Activated CD4-positive, alpha-beta T cell treated with anti-CD3 and anti-CD28 coated beads for 36 hours (primary cell): ENCODE results near the gene SLC8B1. TPM values are rescaled to one million over a fixed set of nuclear protein-coding genes. Genes with fewer than 3 reads are reported as not detected.

Source experiments
- ATAC-seq: fragments of 200-7000 bp; cut with Tn5 transposase; one replicate; pipeline ENCODE4 v1.10.0; 2021; ENCODE audit warnings: mild to moderate bottlenecking, moderate library complexity
- CTCF ChIA-PET: fragments of 350-600 bp; sonication (Branson Sonifier 250); formaldehyde crosslinking; loops from one replicate; lab custom pipeline; 2021; ENCODE audit warnings: antibody characterized with exemption; lab: Charles Lee
- POLR2A ChIA-PET: fragments of 350-600 bp; sonication (Branson Sonifier 250); formaldehyde crosslinking; loops from one replicate; lab custom pipeline; 2021; ENCODE audit warnings: antibody characterized with exemption, inconsistent platforms; lab: Charles Lee
- DNase-seq: peaks from one replicate; pipeline ENCODE4 v3.0.0-alpha.2; 2020
- H3K27ac Mint-ChIP-seq: one replicate; pipeline ENCODE4 v1.8.0; 2021; ENCODE audit warnings: mixed read lengths
- H3K27me3 Mint-ChIP-seq: one replicate; pipeline ENCODE4 v1.8.0; 2021; ENCODE audit warnings: mixed read lengths
- H3K36me3 Mint-ChIP-seq: one replicate; pipeline ENCODE4 v1.8.0; 2021; ENCODE audit warnings: low read depth, mixed read lengths
- H3K4me1 Mint-ChIP-seq: one replicate; pipeline ENCODE4 v1.8.0; 2021; ENCODE audit warnings: mixed read lengths
- H3K4me3 Mint-ChIP-seq: one replicate; pipeline ENCODE4 v1.8.0; 2021; ENCODE audit warnings: mild to moderate bottlenecking, moderate library complexity, mixed read lengths
- H3K9me3 Mint-ChIP-seq: one replicate; pipeline ENCODE4 v1.8.0; 2021; ENCODE audit warnings: low read depth, mixed read lengths
- intact Hi-C, 2 experiments: fragments of 100-400 bp; cut with DNase I in 1 of 2; cut with micrococcal nuclease in 1 of 2; formaldehyde crosslinking; loops; one replicate each; pipeline versions ENCODE4 v1.14.2 to v1.15.1; 2022 to 2024; cut with DNase I, micrococcal nuclease
- total RNA-seq, 2 experiments: library from RNA; stranded (reverse); gene quantifications; one replicate each; pipeline ENCODE4 v1.2.3, GENCODE V29; 2021

The SLC8B1 gene
- total RNA-seq, 2 experiments from 2014 or later: 17.9 to 19.4 TPM

GRCh38 chr12:113299619-113300237 is 35.2 kb downstream of the SLC8B1 start:
- CTCF ChIA-PET: no interaction called here

GRCh38 chr12:113298861-113299545 is 35.9 kb downstream of the SLC8B1 start:
- Mint-ChIP-seq H3K27me3 (no peaks in the 10 kb centered on the region), H3K4me1 (peaks cover 11% of the 10 kb centered on the region), H3K4me3 (no peak overlapping the region), H3K9me3 (no peaks in the 10 kb centered on the region), H3K27ac (no peak overlapping the region), H3K36me3 (peaks cover 12% of the 10 kb centered on the region)
- intact Hi-C loops: no loop called here
- ChIA-PET POLR2A (interaction anchor here (0.7 kb wide), 1 partner anchor 34 kb away, joined by 3 read pairs; no protein-coding TSS in a partner anchor), CTCF (interaction anchor here (0.7 kb wide), 1 partner anchor 100 kb away, joined by 4 read pairs; no protein-coding TSS in a partner anchor)
- ATAC-seq (no peak), DNase-seq (no peak)

More at GRCh38 chr12:113299619-113300237, 35.2 kb downstream of the SLC8B1 start:
- Mint-ChIP-seq H3K27me3 (no peaks in the 10 kb centered on the region), H3K4me1 (peaks cover 11% of the 10 kb centered on the region), H3K4me3 (no peak overlapping the region), H3K36me3 (peaks cover 12% of the 10 kb centered on the region), H3K9me3 (no peaks in the 10 kb centered on the region), H3K27ac (peak overlapping the region; percentile 37)
- POLR2A ChIA-PET: no interaction called here
- DNase-seq: no peak
- intact Hi-C loops: no loop called here
- no peak for ATAC-seq

- peaks cover 11% of the 10 kb centered on the region for H3K36me3 Mint-ChIP-seq
- POLR2A ChIA-PET: interaction anchor here (0.7 kb wide), 1 partner anchor 34 kb away, joined by 3 read pairs; no protein-coding TSS in a partner anchor
These were observed 36.5 kb downstream of the SLC8B1 start for GRCh38 chr12:113298472-113298817.

DNA sequence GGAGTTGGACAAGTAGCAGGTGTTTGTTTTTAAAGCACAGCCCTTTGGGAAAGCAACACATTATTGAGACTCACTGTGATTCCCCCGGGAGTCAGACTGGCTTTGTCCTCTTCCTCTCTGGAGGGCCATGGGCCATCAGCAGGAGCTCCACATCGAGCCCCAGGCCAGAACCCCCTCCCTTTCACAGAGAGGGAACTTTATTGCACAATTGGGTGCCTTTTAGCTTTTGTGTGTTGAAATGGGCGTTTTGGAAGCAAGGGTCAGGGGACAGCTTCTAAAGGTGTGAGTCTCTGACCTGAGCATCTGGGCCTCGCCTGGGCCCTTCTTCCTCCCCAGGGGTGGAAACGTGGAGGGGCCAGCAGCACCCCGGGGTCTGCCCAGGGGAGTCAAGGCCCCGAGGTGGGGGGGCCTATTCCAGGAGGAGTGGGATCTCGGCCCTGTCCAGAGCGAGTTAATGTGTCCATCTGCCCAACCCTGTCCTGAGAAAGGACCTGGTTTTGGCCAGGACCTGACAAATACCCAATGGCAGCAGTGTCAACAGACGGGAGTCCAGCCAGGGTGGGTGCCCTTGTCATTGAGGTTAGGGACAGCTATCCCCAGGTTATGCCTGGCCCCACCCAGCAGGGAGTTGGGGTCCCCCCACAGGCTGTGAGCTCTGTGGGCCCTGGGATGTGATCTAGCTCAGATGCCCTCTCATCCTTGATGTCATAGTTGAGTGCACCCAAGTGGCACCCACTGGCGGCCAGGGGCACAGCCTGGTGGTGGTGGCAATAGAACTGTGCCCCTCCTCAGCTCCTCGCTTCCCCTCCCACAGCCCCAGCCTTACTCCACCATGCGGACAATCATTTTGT is 37.1 kb downstream of the SLC8B1 start:
- peaks cover 5% of the 10 kb centered on the region for H3K4me1 Mint-ChIP-seq
- ATAC-seq (no peak), DNase-seq (no peak)
- peaks cover 12% of the 10 kb centered on the region for H3K36me3 Mint-ChIP-seq
- no peaks in the 10 kb centered on the region for H3K9me3 Mint-ChIP-seq
- ChIA-PET POLR2A (no interaction called here), CTCF (interaction anchor here (0.7 kb wide), 1 partner anchor 98 kb away, joined by 4 read pairs; no protein-coding TSS in a partner anchor)
- intact Hi-C loops: no loop called here
- H3K27me3 Mint-ChIP-seq: no peaks in the 10 kb centered on the region
- H3K4me3 Mint-ChIP-seq: no peak overlapping the region
- H3K27ac Mint-ChIP-seq: no peak overlapping the region

More at GRCh38 chr12:113298472-113298817, 36.5 kb downstream of the SLC8B1 start:
- CTCF ChIA-PET: interaction anchor here (0.7 kb wide), 1 partner anchor 99 kb away, joined by 4 read pairs; no protein-coding TSS in a partner anchor
- ATAC-seq: no peak
- Mint-ChIP-seq H3K27ac (no peak overlapping the region), H3K9me3 (no peaks in the 10 kb centered on the region), H3K4me1 (peaks cover 8% of the 10 kb centered on the region), H3K27me3 (no peaks in the 10 kb centered on the region), H3K4me3 (no peak overlapping the region)
- no peak for DNase-seq
- intact Hi-C loops: no loop called here

GRCh38 chr12:113297214-113297587 is 37.7 kb downstream of the SLC8B1 start:
- CTCF ChIA-PET: no interaction called here
- Mint-ChIP-seq H3K4me1 (no peaks in the 10 kb centered on the region), H3K27ac (no peak overlapping the region), H3K9me3 (no peaks in the 10 kb centered on the region), H3K4me3 (no peak overlapping the region), H3K27me3 (no peaks in the 10 kb centered on the region), H3K36me3 (peaks cover 13% of the 10 kb centered on the region)
- ATAC-seq (no peak), DNase-seq (no peak)
- intact Hi-C loops: no loop called here
- POLR2A ChIA-PET: no interaction called here

- POLR2A ChIA-PET: no interaction called here
- H3K27me3 Mint-ChIP-seq: no peaks in the 10 kb centered on the region
- intact Hi-C loops: no loop called here
These were observed 38.2 kb downstream of the SLC8B1 start for GRCh38 chr12:113296557-113297213.

GRCh38 chr12:113295886-113296556 is 38.9 kb downstream of the SLC8B1 start:
- DNase-seq (no peak), ATAC-seq (no peak)
- intact Hi-C loops: no loop called here
- Mint-ChIP-seq H3K4me3 (no peak overlapping the region), H3K27ac (no peak overlapping the region), H3K9me3 (no peaks in the 10 kb centered on the region), H3K4me1 (no peaks in the 10 kb centered on the region), H3K36me3 (peaks cover 20% of the 10 kb centered on the region), H3K27me3 (no peaks in the 10 kb centered on the region)
- CTCF ChIA-PET: no interaction called here
- POLR2A ChIA-PET: no interaction called here

More at GRCh38 chr12:113296557-113297213, 38.2 kb downstream of the SLC8B1 start:
- Mint-ChIP-seq H3K9me3 (no peaks in the 10 kb centered on the region), H3K36me3 (peaks cover 16% of the 10 kb centered on the region), H3K4me3 (no peak overlapping the region), H3K4me1 (no peaks in the 10 kb centered on the region), H3K27ac (no peak overlapping the region)
- DNase-seq (no peak), ATAC-seq (no peak)
- CTCF ChIA-PET: no interaction called here

DNA sequence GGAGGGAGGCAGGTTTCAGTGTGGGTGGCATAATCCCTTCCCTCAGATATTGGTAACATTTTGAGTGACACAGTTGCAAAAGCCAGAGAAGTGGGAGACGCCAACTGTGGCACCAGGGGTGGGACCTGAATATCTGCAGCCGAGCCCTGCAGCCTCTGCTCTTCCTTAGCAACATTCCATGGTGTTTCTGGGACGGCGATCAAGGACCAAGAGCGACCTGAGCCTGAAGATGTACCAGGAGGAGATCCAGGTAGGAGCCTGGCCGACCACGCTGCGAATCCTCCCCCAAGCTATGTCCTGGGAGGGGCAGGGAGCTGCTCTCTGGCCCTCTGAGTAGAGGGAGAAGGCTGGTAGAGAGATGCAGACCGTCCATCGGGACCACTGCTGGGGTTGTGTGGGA is 41.8 kb downstream of the SLC8B1 start:
- CTCF ChIA-PET: no interaction called here
- no peak overlapping the region for H3K27ac Mint-ChIP-seq
- no peak for ATAC-seq

GRCh38 chr12:113292547-113292946 is 42.4 kb downstream of the SLC8B1 start:
- DNase-seq (no peak), ATAC-seq (no peak)
- ChIA-PET POLR2A (no interaction called here), CTCF (no interaction called here)
- Mint-ChIP-seq H3K27me3 (no peaks in the 10 kb centered on the region), H3K9me3 (no peaks in the 10 kb centered on the region), H3K4me1 (no peaks in the 10 kb centered on the region), H3K27ac (no peak overlapping the region), H3K36me3 (peaks cover 19% of the 10 kb centered on the region), H3K4me3 (no peak overlapping the region)
- intact Hi-C loops: loop anchor here in 1 of 2 experiments (5.0 kb wide), 1 partner anchor 95 kb away; no protein-coding TSS in a partner anchor

More for the DNA sequence above, 41.8 kb downstream of the SLC8B1 start:
- no peak overlapping the region for H3K4me3 Mint-ChIP-seq
- POLR2A ChIA-PET: no interaction called here
- no peak for DNase-seq
- H3K27me3 Mint-ChIP-seq: no peaks in the 10 kb centered on the region
- intact Hi-C loops: loop anchor here in 1 of 2 experiments (5.0 kb wide), 1 partner anchor 96 kb away; no protein-coding TSS in a partner anchor
- H3K4me1 Mint-ChIP-seq: no peaks in the 10 kb centered on the region
- H3K36me3 Mint-ChIP-seq: peaks cover 19% of the 10 kb centered on the region
- H3K9me3 Mint-ChIP-seq: no peaks in the 10 kb centered on the region

DNA sequence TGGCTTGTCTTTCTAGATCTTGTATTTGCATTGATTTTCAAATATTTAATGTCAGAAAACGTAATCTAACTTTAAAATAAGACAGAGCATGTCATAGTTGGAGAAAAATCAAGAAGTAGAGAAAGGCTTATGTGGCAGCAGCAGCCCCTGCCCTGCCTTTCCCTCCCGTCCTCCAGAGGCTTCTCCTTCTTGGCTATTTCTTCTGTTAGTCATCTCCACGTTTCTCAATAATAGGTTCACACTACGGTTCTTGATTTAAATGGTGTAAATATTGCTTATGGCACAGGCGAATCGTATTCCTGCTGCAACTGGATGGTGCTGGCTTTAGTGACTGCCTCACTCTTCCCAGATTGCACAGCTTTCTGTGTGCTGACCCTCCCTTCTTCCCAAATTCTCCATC is 42.8 kb downstream of the SLC8B1 start:
- ChIA-PET CTCF (no interaction called here), POLR2A (no interaction called here)
- ATAC-seq (no peak), DNase-seq (no peak)
- H3K9me3 Mint-ChIP-seq: no peaks in the 10 kb centered on the region
- no peak overlapping the region for H3K4me3 Mint-ChIP-seq
- H3K27me3 Mint-ChIP-seq: no peaks in the 10 kb centered on the region
- peaks cover 19% of the 10 kb centered on the region for H3K36me3 Mint-ChIP-seq
- H3K4me1 Mint-ChIP-seq: no peaks in the 10 kb centered on the region
- intact Hi-C loops: loop anchor here in 1 of 2 experiments (5.0 kb wide), 1 partner anchor 95 kb away; no protein-coding TSS in a partner anchor
- H3K27ac Mint-ChIP-seq: no peak overlapping the region
